Measurements from ENCODE around the gene PCSK1. TPM values are rescaled to one million over a fixed set of nuclear protein-coding genes. Genes with fewer than 3 reads are reported as not detected.

The PCSK1 gene
- polyA plus RNA-seq, 2 of the 4 experiments (the other 2 are of a cell fraction) = 0.14 to 0.17 TPM

DNA sequence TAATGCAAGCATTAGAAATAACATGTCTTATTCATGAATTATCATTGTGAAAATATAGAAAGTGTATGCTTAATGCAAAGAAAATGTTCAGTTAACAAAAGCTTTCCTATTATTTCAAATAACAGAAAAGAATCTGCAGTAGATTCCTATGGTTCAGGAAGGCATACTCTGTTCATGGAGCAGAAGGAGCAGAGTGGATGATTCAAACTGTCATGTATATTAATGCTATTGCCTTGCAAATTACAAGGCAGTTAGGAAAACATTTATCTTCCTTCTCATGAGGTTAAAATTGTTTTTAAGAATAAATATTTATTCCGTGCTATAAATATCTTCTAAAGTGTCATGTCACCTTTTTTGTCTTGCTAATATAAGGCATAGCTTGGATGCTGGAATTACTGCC is 47.5 kb downstream of the PCSK1 start:
- CTCF ChIA-PET = interaction anchor here (1.6 kb wide), 1 partner anchor 40 kb away, joined by 4 read pairs; no protein-coding TSS in a partner anchor

DNA sequence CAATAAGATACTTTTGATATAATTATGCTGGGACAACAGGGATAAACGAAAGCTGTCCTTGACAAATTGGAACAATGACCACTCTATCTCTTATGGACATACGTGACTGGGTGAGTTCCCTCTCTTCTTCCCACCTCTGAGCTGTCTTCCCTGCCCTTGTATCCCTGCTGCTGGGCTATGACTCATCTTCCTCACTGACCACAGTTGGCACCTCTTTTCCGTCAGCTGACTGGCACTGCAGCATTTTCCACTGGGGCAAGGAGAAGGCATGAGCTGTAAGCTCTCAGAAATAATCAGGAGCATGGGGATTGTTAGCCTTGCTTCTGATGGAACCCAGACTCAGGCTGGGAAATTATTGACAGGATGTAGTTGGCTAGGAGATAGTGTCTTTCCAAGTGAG is 48.7 kb downstream of the PCSK1 start:
- FAIRE-seq = peak; percentile 43
- DNase-seq (ENCODE audit: low read depth in 1 of 2, low spot score in 1 of 2) = peak; percentile 35 to 50
- Histone ChIP-seq H3K4me3 (no peak overlapping the region), H3K4me1 (peaks cover 18% of the 10 kb centered on the region), H3K27ac (peak overlapping the region; percentile 48 to 72; a peak in 5 of 6 replicates), H3K9me3 (no peaks in the 10 kb centered on the region), H3K4me2 (peak overlapping the region; percentile 35)
- 13% methylated on average over 3 of the region's 3 CpGs for WGBS (ENCODE audit: missing lambda C conversion rate)
- TF ChIP-seq, protein P1, sequence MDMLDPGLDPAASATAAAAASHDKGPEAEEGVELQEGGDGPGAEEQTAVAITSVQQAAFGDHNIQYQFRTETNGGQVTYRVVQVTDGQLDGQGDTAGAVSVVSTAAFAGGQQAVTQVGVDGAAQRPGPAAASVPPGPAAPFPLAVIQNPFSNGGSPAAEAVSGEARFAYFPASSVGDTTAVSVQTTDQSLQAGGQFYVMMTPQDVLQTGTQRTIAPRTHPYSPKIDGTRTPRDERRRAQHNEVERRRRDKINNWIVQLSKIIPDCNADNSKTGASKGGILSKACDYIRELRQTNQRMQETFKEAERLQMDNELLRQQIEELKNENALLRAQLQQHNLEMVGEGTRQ (IDR thresholded peaks at IDR 0.05) = 0 out of 2 replicates have a peak, but pooled peaks have one; percentile 35
- TF ChIP-seq, protein P2, sequence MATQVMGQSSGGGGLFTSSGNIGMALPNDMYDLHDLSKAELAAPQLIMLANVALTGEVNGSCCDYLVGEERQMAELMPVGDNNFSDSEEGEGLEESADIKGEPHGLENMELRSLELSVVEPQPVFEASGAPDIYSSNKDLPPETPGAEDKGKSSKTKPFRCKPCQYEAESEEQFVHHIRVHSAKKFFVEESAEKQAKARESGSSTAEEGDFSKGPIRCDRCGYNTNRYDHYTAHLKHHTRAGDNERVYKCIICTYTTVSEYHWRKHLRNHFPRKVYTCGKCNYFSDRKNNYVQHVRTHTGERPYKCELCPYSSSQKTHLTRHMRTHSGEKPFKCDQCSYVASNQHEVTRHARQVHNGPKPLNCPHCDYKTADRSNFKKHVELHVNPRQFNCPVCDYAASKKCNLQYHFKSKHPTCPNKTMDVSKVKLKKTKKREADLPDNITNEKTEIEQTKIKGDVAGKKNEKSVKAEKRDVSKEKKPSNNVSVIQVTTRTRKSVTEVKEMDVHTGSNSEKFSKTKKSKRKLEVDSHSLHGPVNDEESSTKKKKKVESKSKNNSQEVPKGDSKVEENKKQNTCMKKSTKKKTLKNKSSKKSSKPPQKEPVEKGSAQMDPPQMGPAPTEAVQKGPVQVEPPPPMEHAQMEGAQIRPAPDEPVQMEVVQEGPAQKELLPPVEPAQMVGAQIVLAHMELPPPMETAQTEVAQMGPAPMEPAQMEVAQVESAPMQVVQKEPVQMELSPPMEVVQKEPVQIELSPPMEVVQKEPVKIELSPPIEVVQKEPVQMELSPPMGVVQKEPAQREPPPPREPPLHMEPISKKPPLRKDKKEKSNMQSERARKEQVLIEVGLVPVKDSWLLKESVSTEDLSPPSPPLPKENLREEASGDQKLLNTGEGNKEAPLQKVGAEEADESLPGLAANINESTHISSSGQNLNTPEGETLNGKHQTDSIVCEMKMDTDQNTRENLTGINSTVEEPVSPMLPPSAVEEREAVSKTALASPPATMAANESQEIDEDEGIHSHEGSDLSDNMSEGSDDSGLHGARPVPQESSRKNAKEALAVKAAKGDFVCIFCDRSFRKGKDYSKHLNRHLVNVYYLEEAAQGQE (IDR thresholded peaks at IDR 0.05) = no peak
- TF ChIP-seq RAD21 (conservative IDR thresholded peaks at IDR 0.05 in 1 of 2, IDR thresholded peaks at IDR 0.05 in 1 of 2) (0 out of 5 replicates have a peak, but pooled peaks of 1 of the 2 experiments have one; percentile 9), ZC3H11A (IDR thresholded peaks at IDR 0.05) (no peak), BHLHE40 (IDR thresholded peaks at IDR 0.05; ENCODE audit: low read depth, low read length) (no peak), FOSL2 (IDR thresholded peaks at IDR 0.05) (peak; percentile 73), FOSL2 (CRISPR knock-in tag; IDR thresholded peaks at IDR 0.05) (peak; percentile 77), CBX8 (IDR thresholded peaks at IDR 0.05) (no peak)
- TF ChIP-seq, protein P3, sequence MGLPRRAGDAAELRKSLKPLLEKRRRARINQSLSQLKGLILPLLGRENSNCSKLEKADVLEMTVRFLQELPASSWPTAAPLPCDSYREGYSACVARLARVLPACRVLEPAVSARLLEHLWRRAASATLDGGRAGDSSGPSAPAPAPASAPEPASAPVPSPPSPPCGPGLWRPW (IDR thresholded peaks at IDR 0.05) = no peak
- TF ChIP-seq, protein P4, sequence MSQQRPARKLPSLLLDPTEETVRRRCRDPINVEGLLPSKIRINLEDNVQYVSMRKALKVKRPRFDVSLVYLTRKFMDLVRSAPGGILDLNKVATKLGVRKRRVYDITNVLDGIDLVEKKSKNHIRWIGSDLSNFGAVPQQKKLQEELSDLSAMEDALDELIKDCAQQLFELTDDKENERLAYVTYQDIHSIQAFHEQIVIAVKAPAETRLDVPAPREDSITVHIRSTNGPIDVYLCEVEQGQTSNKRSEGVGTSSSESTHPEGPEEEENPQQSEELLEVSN (IDR thresholded peaks at IDR 0.05; ENCODE audit: borderline replicate concordance, low read depth) = no peak
- ATAC-seq = peak; percentile 92 to 97
- ChIA-PET CTCF (interaction anchor here (0.7 to 2.1 kb wide), 3 partner anchors 39 to 691 kb away, joined by 3 to 9 read pairs (median 3); no protein-coding TSS in a partner anchor), POLR2A (interaction anchor here (0.9 kb wide), 2 partner anchors 126 to 278 kb away, joined by 3 read pairs; partner anchors contain the start of gene CAST)

More for the DNA sequence above, 47.5 kb downstream of the PCSK1 start:
- peaks cover 18% of the 10 kb centered on the region for H3K4me1 ChIP-seq
- DNase-seq (ENCODE audit: low read depth in 1 of 2, low spot score in 1 of 2) = no peak
- FAIRE-seq = peak; percentile 59
- no peak overlapping the region for H3K4me3 ChIP-seq
- POLR2A ChIA-PET = no interaction called here
- no peak for ATAC-seq
- H3K4me2 ChIP-seq = no peak overlapping the region
- no peak for TF ChIP-seq RARB (CRISPR knock-in tag; IDR thresholded peaks at IDR 0.05)
- TF ChIP-seq CBX2 (IDR thresholded peaks at IDR 0.05; ENCODE audit: borderline replicate concordance, low read depth) = no peak
- TF ChIP-seq, protein P3 (IDR thresholded peaks at IDR 0.05) = no peak
- no peak for TF ChIP-seq RCOR1 (IDR thresholded peaks at IDR 0.05; ENCODE audit: low read depth, low read length)
- no peak for TF ChIP-seq HOXA7 (CRISPR knock-in tag; IDR thresholded peaks at IDR 0.05)
- TF ChIP-seq EHMT2 (IDR thresholded peaks at IDR 0.05; ENCODE audit: low read depth) = no peak
- TF ChIP-seq CBX8 (IDR thresholded peaks at IDR 0.05) = no peak
- no peak for TF ChIP-seq BHLHE40 (IDR thresholded peaks at IDR 0.05; ENCODE audit: low read depth, low read length)
- TF ChIP-seq KDM1A (IDR thresholded peaks at IDR 0.05; ENCODE audit: low read depth) = no peak
- TF ChIP-seq, protein P5, sequence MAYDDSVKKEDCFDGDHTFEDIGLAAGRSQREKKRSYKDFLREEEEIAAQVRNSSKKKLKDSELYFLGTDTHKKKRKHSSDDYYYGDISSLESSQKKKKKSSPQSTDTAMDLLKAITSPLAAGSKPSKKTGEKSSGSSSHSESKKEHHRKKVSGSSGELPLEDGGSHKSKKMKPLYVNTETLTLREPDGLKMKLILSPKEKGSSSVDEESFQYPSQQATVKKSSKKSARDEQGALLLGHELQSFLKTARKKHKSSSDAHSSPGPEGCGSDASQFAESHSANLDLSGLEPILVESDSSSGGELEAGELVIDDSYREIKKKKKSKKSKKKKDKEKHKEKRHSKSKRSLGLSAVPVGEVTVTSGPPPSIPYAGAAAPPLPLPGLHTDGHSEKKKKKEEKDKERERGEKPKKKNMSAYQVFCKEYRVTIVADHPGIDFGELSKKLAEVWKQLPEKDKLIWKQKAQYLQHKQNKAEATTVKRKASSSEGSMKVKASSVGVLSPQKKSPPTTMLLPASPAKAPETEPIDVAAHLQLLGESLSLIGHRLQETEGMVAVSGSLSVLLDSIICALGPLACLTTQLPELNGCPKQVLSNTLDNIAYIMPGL (CRISPR knock-in tag; IDR thresholded peaks at IDR 0.05; ENCODE audit: borderline replicate concordance) = no peak
- WGBS (ENCODE audit: missing lambda C conversion rate) = 75% methylated on average over 1 of the region's 1 CpG
- H3K27ac ChIP-seq = no peak overlapping the region
- no peaks in the 10 kb centered on the region for H3K9me3 ChIP-seq
